Activated CD4-positive, alpha-beta T cell treated with anti-CD3 and anti-CD28 coated beads for 4 hours (primary cell): ENCODE results near the gene LMAN2.

Source experiments
- DNase-seq, 2 donors: peaks; one replicate each; pipeline ENCODE4 v3.0.0-alpha.2; 2020

LMAN2 gene

DNA sequence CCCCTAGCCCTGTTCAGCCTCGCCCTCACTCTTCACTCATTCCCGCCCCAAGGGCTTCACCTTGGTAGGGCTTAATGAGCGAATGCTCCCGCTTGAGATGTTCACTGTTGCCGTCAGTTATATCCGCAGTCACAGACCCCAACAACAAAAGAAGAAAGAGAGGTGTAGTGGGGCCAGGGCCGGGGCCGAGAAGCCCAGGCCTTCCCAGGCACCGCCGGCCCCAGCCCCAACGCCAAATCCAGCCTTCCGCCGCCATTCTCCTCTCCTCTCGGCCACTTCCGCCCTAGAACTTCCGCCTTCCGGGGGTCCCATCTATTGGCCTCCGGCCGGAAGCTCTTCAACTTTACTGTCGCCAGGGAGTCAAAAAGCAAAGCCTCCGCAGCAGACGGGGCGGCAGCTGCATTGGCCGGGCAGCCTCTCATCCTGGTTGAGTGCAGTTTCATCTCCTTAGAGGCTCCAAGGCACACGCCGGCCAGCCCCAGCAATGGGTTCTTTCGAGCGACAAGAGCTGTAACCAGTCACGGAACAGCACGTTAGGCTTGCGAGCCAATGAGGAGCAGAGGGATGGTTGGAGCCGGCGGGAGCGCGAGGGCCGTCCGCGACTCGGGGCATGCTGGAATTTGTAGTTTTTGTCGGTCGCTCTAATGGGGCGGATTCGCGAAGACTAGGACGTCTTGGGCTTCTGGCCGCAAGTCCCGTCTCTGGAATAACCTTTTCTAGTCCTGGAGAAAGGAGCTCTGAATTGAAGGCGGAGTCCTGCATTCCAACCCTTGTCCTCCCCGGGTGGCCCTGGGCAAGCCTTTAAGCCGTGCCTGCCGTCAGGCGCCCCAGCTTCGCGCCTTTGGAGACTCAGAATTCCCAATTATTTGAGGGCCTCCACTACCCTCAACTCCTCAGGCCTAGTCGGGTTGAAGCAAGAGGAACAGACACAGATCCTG lies at the start of gene LMAN2:
TSS of gene LMAN2 (minus strand) at position 277 of the 938 bp plus-strand sequence. CDS start at position 256, 21 bp downstream.
- peak; percentile 87 to 88 for DNase-seq

GRCh38 chr5:177399997-177400868 lies 48.8 kb upstream of the LMAN2 start, which contains the start of gene PFN3:
TSS of gene PFN3 (minus strand) at chr5:177400661. CDS start at chr5:177400576, 85 bp downstream.
- no peak for DNase-seq

DNA sequence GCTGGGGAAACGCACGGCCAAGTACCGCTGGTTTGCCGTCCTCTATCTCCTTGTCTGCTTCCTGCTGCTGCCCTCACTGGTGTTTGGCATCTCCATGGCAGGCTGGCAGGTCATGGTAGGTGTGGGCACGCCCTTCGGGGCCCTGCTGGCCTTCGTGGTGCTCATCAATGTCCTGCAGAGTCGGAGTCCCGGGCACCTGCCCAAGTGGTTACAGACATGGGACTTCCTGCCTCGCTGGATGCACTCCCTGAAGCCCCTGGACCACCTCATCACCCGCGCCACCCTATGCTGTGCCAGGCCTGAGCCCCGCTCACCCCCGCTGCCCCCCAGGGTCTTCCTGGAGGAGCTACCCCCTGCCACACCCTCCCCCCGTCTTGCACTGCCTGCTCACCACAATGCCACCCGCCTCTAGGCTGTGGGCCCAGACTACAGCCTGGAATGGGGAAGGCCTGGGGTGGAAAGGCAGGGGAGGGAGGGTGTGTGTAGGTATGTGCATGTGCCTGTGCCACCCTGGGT lies 46.5 kb upstream of the LMAN2 start:
- DNase-seq = no peak

GRCh38 chr5:177396807-177397206 lies 45.3 kb upstream of the LMAN2 start:
- no peak for DNase-seq

- no peak for DNase-seq
These were observed 44.6 kb upstream of the LMAN2 start for GRCh38 chr5:177396078-177396477.

DNA sequence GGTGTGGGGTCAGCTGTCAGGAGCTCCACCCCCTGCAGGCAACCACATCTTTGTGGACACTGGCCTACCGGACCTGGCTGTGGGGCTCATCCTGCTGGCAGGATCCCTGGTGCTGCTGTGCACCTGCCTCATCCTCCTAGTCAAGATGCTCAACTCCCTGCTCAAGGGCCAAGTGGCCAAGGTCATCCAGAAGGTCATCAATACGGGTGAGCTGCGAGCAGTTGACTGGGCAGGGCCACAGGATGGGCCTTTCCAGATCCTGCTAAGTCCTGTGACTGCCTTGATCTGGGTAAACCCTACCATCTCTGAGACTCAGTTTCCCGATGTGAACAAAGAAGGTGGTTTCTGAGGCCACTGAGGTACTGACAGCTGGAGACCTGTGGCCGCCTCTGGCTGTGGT lies 42.5 kb upstream of the LMAN2 start:
- DNase-seq = no peak

DNA sequence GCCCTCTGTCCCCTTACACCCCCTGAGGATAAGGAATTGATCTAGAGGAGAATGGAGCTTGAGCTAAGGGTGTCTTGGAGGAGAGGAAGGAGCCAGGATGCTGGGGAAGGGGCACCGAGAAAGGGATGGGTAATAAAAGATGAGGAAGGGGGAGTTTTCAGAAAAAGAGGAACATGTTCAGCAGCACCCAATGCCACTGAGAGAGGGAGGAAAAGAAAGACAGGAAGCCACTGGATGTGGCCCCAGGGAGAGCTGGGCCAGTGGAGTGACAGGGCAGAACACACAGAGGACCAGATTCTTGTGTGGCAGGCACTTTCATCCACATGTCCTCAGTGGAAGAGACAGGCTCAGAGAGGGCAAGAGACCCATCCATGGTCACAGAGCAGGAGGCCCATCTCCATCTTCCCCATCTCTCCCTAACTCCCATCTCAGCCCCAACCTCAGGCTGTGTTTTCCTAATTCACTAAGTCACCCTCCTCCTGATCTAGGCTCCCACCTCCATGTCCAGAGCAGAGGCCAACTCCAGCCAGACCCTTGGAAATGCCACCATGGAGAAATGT lies 41.8 kb upstream of the LMAN2 start:
- no peak for DNase-seq

- no peak for DNase-seq
These were observed 41.3 kb upstream of the LMAN2 start for GRCh38 chr5:177392765-177393164.

GRCh38 chr5:177390363-177391300 lies 39.2 kb upstream of the LMAN2 start:
- DNase-seq = peak; percentile 78 to 87

DNA sequence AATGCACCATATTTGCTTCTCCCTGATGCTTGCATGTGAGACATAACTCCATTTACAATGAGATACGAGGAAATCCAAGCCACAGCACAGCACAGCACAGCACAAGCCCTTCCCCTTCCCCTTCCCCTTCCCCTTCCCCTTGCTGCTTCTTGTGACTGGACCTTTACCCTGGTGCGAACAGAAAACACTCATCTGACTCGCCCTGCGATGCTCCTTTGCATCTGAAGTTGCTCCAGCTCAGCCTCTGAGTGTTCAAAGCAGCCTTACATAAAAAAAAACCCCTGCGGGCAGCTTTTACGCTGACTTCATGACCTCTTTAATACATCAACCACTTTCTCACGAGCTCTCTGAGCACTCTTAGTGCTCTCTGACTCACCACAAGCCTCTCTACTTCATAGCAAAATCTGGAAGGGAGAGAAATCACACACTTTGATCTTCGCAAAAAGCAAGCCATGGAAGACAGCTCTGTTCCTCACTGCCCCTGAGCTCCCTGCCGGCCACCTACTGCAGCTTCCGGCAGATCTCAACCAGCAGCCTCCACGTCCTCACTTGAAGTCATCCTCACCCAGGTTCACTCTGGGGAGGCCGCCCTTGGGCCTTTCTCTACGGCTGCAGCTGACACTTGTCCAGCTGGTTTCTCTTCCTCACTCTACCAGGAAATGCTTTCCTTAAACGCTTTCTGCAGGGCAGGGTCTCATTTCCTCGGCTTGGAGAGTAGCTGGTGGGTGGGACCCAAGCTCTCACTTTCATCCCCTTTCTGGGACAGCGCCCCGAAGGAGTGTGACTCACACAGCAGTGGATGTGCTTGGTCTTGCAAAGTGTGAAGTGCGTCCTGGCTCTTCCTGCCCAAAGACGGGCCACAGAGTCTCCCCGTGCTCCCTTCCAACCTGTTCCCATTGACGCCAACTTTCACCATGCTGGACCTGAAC lies 38.0 kb upstream of the LMAN2 start:
- peak; percentile 55 to 56 for DNase-seq

DNA sequence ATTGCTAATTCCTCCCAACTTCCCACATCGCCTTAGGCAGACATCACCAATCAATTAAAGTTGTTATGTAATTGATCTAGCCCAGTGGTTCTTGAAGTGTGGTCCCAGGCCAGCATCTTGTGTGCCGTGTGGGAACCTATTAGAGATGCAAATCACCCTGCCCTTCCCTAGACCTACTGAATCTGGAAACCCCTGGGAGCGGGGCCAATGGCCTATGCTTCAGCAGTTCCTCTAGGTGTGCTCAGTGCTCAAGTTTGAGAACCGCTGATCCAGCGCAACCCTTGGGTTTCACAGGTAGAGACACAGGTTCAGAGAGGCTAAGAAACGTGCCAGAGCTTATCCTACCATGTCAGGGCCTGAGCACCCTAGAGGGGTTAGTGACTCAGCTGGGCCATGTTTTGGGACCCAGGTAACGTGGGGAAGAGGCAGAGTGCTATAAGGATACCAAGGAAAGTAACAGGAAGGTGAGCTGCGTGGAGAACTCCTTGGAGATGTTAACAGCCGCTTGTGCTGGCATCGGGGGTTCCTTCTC lies 37.1 kb upstream of the LMAN2 start:
- no peak for DNase-seq

- DNase-seq = no peak
These were observed 35.9 kb upstream of the LMAN2 start for GRCh38 chr5:177387405-177387804.

GRCh38 chr5:177386542-177386941 lies 35.1 kb upstream of the LMAN2 start:
- no peak for DNase-seq

DNA sequence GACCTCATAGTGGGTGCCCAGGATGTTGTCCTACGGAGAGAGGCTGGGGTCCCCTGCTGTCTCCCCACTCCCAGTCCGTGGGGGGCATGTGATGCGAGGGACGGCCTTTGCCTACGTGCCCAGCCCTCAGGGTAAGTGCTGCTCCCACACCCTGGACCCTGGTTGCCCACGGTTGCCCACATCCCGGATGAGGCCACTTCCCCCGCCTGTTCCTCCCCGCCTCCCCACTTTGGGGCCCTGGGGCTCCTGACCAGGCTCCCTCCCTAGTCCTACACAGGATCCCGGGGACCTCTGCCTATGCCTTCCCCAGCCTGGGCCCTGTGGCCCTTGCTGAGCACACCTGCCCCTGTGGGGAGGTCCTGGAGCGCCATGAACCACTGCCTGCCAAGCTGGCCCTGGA lies 34.3 kb upstream of the LMAN2 start:
- no peak for DNase-seq

- no peak for DNase-seq
These were observed 32.7 kb upstream of the LMAN2 start, which contains the start of gene SLC34A1 for GRCh38 chr5:177384134-177384533. TSS of gene SLC34A1 (plus strand) at chr5:177384434. CDS start at chr5:177385742, 1,308 bp downstream.

DNA sequence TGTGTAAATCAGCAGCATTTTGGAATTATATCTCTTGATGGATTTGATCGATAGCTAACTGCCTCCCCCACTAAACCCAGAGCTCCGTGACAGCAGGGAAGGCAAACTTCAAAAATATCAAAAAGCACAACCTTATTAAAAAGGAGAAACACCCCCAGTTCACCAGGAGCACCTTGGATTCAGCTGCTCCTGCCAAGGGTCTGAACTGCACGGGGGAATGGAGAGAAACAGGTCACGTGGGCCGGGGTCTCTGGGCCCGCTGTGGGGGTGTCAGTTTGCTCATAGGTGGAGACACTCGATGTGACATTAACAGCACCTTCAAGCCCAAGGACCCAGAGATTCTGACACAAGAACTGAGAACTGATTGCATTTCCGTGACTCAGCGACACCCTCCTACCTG lies 31.7 kb upstream of the LMAN2 start:
- DNase-seq = no peak

GRCh38 chr5:177382423-177383029 lies 31.1 kb upstream of the LMAN2 start:
- no peak for DNase-seq

DNA sequence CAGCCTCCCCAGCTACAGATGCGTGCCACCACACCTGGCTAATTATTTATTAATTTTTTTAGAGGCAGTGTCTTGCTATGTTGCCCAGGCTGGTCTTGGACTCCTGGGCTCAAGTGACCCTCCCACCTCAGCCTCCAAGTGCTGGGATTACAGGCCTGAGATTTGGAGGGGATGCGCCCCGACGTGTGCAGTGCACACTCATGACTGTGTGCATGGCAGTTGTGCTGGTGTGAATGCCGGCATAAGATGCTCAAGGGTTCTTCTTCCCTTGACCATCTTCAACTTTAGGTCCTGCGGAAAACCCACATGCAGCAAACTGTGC lies 29.3 kb upstream of the LMAN2 start:
- DNase-seq = no peak

DNA sequence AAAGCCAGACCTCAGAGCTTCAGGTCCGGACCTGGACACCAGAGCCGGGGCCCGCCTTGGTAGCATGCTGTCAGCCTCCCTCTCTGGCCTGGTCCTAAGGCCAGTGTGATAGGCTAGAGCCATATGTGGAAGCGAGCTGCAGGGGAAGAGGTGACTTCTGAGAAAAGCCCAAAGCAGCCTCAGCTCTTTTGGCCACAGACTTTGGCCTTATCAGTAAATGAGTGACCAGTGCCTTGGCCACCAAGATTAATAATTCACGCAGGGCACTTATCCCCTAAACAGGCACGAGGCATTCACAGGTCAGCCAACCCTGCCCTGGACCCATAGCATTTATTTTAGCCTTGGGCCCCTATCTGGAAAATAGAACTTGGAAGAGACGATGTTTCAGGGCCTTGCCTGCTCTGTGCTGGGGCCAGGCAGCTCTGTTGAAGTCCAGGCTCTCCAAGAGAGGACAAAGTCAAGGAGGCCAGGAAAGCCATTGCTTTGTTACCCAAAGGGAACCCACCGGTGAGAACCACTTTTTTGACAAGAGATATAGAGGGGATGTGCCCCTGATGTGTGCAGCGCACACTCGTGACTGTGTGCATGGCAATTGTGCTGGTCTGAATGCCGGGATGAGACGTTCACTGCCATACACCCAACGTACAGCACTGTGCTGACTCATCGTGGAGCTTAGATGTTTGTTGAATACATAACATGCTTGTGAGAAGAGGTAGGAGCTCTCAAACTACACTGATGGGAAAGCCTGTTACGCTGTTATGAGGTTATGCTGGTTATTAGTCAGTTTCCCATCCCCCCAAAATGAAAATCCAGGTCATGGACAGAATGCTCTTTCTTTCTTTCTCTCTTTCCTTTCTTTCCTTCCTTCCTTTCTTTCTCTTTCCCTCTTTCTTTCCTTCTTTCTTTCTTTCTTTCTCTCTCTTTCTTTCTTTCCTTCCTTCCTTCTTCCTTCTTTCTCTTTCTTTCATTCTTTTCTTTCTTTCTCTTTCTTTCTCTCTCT lies 27.7 kb upstream of the LMAN2 start:
- peak; percentile 30 to 44 for DNase-seq
